Measurements from ENCODE around the gene EXOC3L4.

DNA sequence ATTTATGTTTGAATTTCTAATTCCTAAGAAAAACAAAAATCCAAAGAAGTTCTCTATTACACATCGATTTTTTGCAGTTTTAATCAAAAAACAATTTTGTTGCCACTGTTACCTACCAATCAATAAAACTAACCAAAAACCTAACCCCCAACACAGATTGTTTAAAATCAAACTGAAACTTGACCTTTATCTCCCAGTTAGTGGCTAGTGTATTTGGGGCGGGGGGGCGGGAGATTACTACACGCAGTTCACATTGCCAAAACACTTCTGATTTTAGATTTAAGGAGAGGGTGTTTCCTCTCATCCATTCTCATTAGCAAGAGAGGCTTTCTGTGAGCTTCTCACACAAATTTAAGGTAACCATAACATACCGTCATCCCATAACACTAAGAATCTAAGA is 43.6 kb upstream of the EXOC3L4 start:
- TF ChIP-seq, protein P1, sequence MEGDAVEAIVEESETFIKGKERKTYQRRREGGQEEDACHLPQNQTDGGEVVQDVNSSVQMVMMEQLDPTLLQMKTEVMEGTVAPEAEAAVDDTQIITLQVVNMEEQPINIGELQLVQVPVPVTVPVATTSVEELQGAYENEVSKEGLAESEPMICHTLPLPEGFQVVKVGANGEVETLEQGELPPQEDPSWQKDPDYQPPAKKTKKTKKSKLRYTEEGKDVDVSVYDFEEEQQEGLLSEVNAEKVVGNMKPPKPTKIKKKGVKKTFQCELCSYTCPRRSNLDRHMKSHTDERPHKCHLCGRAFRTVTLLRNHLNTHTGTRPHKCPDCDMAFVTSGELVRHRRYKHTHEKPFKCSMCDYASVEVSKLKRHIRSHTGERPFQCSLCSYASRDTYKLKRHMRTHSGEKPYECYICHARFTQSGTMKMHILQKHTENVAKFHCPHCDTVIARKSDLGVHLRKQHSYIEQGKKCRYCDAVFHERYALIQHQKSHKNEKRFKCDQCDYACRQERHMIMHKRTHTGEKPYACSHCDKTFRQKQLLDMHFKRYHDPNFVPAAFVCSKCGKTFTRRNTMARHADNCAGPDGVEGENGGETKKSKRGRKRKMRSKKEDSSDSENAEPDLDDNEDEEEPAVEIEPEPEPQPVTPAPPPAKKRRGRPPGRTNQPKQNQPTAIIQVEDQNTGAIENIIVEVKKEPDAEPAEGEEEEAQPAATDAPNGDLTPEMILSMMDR (IDR thresholded peaks at IDR 0.05 in 2 of 3, conservative IDR thresholded peaks at IDR 0.05 in 1 of 3; ENCODE audit: borderline replicate concordance in 1 of 3, insufficient read depth in 1 of 3, low read depth in 2 of 3, low read length in 2 of 3) = no peak
- no peak for TF ChIP-seq JUND (IDR thresholded peaks at IDR 0.05)

All from HCT116 (cell line).